Loucy (cell line): ENCODE measurements around the gene C1orf174.

Source experiments
- CTCF ChIP-seq: fragments of 200-600 bp; sonication (generic); conservative IDR thresholded peaks from 2 replicates; pipeline ENCODE4 v1.5.1; 2014; ENCODE audit warnings: mild to moderate bottlenecking, antibody characterized with exemption, low read length
- EZH2phosphoT487 ChIP-seq: fragments of 200-600 bp; IDR thresholded peaks from 2 replicates; pipeline ENCODE4 v1.6.1; 2018; ENCODE audit warnings: antibody characterized with exemption, mild to moderate bottlenecking, moderate library complexity, borderline replicate concordance

GRCh38 chr1:3914911-3915310, 14.8 kb upstream of the C1orf174 start:
- TF ChIP-seq CTCF (no peak), EZH2phosphoT487 (no peak)
